Astrocyte of the spinal cord (primary cell): ENCODE measurements around the gene CLCN1.

Experiments used
- DNase-seq: peaks from one replicate; pipeline ENCODE4 v3.0.0; 2011; ENCODE audit warnings: low read depth, low spot score
- H3K4me3 ChIP-seq: 2 replicates; pipeline ENCODE4 v1.5.1; 2011; ENCODE audit warnings: low read depth, mild to moderate bottlenecking, low read length, moderate library complexity
- CTCF ChIP-seq: IDR thresholded peaks from 2 replicates; pipeline ENCODE4 v1.5.1; 2012; ENCODE audit warnings: low read depth, mild to moderate bottlenecking, low read length, inconsistent platforms
- in situ Hi-C: cut with HindIII; loops from 2 replicates; pipeline ENCODE4 v1.10.0; 2017; ENCODE audit warnings: low sequenced_read_pairs

Gene CLCN1

GRCh38 chr7:143280566-143280965, 35.3 kb upstream of the CLCN1 start:
- in situ Hi-C loops = no loop called here
- no peak for DNase-seq
- H3K4me3 ChIP-seq = no peak overlapping the region
- no peak for TF ChIP-seq CTCF

DNA sequence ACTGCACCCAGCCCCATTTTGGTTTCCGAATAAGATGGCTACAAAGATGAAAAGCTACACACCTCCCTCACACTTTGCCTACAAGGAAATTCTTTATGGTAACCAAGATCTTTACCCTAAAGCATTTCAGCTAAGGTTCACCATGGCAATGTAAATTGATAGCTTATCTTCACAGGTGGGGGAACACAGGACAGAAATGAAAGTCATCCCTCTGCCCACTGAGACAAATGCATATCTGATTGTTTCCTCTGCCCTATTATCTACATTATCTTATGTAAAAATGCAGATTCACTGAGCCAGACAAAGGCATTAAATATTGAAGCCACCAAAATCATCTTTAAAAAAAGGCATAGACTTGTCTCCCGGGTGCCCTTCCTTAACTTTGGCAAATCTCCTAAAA, 34.4 kb upstream of the CLCN1 start:
- no peak overlapping the region for H3K4me3 ChIP-seq
- in situ Hi-C loops = no loop called here
- TF ChIP-seq CTCF = no peak
- DNase-seq = no peak

GRCh38 chr7:143282124-143282523, 33.8 kb upstream of the CLCN1 start:
- in situ Hi-C loops = no loop called here
- no peak for TF ChIP-seq CTCF
- no peak for DNase-seq

DNA sequence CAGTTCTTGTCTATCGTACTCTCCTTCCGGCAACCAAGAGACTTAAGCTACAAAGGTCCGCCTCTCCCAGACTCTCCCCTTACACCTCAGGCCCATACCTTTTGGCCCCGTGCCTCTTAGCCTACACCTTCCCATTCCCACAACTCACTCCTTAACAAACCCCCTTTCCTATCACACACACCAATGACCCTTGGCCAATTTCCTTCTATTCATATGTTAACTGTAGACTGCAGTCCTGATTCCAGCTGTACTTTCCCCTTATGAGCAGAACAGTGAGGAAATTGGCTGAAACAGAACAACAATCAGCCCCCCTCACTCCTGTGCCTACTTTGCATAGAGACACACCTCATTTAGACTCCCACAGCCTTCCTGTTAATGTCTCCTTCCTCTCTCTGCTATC, 32.5 kb upstream of the CLCN1 start:
- in situ Hi-C loops = no loop called here
- no peak for TF ChIP-seq CTCF
- DNase-seq = no peak
- H3K4me3 ChIP-seq = no peak overlapping the region

More at GRCh38 chr7:143282124-143282523, 33.8 kb upstream of the CLCN1 start:
- H3K4me3 ChIP-seq = no peak overlapping the region

DNA sequence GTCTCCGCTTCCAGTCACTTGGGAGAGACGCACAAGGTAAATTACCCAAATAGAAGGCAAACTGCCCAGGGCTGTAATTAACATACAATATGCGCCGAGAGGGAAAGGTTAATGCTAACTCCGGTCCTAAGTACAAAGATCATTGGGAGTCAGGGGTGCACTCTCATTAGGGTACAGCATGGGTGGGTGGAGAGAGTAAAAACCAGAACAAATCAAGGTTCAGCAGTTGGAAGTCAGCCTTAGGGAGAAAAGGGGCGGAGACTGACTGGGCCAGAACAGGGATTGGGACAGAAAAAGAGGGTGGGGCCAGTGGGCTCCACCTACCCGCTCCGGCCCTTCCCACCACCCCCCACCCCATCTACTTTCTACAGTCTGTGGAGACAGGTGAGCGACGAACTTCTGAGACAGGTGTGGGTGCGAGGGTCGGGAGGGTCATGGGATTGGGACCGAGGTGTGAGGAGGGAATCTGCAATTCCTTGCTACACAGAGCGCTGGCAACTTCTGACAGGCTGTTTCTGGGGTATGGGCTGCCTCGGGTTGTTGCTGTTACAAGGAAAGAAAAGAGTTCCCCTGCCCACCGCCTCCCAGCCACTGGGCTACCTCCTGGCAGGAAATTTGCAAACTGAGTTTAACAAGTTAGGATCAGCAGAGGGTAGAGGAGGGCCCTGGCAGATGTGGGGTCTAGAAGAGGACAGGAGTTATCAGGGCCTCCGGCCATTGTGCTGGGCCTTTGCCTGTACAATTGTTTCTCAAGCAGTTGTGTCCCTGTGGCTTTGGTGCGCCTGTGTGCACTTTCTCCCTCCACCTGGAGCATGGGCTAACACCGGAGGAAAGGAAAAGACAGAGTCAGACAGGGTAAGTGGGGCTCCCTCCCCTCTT, 31.1 kb upstream of the CLCN1 start, which contains the start of gene TMEM139:
TSS of gene TMEM139 (plus strand) at position 368 of the 879 bp plus-strand sequence. CDS start 1,000 bp downstream, outside the sequence.
- no peak within 1 kb of the TSS for H3K4me3 ChIP-seq
- TF ChIP-seq CTCF = no peak
- in situ Hi-C loops = no loop called here
- no peak for DNase-seq

DNA sequence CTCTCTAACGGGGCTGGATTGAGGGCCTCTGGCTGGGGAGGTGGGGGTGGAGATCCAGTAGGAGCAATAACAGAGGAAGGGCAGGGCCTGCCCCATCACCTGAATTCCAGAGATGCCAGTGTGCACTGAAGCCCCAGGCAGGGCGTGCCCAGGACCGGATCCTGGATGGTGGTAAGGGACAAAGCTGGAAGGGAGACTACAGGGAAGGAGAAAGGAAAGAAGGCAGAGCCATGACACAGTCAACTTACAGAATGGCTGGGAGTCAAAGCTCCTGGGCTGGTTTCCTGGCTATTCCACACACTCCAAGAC, 30.5 kb upstream of the CLCN1 start:
- DNase-seq = no peak
- in situ Hi-C loops = no loop called here
- no peak for TF ChIP-seq CTCF
- no peak overlapping the region for H3K4me3 ChIP-seq
